Right ventricle myocardium superior (tissue), 1 donor: ENCODE measurements around the gene UBE2L5. TPM values are rescaled to one million over a fixed set of nuclear protein-coding genes. Genes with fewer than 3 reads are reported as not detected.

Experiments used
- ATAC-seq: fragments of 200-7000 bp; cut with Tn5 transposase; one replicate; pipeline ENCODE4 v1.9.1; 2020; ENCODE audit warnings: mild to moderate bottlenecking; ENCODE audit not compliant: poor library complexity
- DNase-seq: peaks from one replicate; pipeline ENCODE4 v3.0.0-alpha.2; 2020
- intact Hi-C: fragments of 100-400 bp; cut with DNase I; formaldehyde crosslinking; loops from one replicate; pipeline ENCODE4 v1.11.2; 2022
- long read RNA-seq: library from polyadenylated mRNA; unstranded; transcript quantifications from one replicate; pipeline ENCODE4 v2.0.0, GENCODE V29; 2021
- total RNA-seq: library from RNA; stranded (reverse); fragmentation: NEBNext Ultra II Directional; extraction: Animal tissue kit (Norgen Biotek cat#: 25700); gene quantifications from one replicate; pipeline ENCODE4 v1.2.1, GENCODE V29; 2021
- donor health status: DM: no; HTN: yes; CAD: no; lungs with severe emphysema.

UBE2L5 gene
- not detected for total RNA-seq
- long read RNA-seq: 0 reads

DNA sequence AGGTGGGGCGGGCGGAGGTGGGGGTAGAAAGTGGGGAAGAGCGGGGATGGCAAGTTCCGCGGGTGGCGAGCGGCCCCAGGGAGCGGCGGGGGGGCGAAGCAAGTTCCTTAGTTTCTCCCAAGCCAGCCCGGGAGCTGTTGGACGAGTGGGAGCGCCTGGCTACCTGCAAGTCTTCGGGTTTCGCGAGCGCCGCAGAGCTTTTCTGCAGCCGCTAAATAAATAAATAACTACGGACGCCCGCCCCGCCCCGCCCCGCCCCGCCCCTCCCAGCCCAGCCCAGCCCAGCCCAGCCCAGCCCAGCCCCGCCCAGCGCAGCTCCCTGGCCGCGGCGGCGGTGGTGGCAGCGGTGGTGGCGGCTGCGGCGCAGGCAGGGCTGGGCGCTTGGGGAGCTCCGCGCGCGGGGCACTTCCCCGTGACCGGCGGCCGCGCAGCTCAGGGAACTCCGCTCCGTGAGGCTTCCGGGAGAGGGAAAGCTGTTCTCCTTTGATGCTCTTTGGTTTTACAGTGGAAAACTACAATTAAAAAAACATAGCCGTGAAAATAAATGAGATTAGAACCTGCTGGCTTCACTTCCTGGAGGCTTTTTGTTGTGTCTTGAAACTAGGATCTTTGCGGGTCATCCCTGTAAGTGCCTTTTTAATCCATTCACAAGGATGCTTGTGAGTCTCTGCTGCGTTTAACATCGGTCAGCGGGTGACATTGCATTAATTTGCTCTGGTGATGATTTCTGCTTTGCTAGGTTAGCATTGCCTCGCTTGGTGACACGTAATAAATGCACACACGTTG is at the start of gene UBE2L5:
TSS of gene UBE2L5 (plus strand) at position 440 of the 786 bp plus-strand sequence. CDS start 5,498 bp downstream, outside the sequence.
- DNase-seq: peak; percentile 88
- intact Hi-C loops: loop anchor here (5.0 kb wide), 1 partner anchor 40 kb away; no protein-coding TSS in a partner anchor
- peak; percentile 94 for ATAC-seq

DNA sequence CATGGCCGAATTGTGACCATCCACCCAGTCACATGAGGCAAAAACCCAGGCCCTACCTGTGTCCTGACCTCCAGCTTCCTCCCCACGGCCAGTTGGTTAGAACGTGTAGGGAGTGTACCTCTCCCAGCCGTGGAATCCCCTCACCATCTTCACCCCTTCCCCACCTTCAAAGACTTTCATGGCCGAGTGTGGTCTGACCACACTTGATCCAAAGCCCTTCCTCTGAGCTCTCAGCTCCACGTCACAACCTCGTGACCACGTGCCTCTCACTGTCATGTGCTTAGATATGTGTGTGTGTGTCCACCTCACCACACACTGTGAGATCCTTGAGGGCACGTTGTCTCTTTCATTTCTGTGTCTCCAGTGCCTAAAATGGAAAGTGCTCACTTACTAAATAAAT is 48.6 kb upstream of the UBE2L5 start:
- DNase-seq (no peak), ATAC-seq (no peak)
- intact Hi-C loops: no loop called here

DNA sequence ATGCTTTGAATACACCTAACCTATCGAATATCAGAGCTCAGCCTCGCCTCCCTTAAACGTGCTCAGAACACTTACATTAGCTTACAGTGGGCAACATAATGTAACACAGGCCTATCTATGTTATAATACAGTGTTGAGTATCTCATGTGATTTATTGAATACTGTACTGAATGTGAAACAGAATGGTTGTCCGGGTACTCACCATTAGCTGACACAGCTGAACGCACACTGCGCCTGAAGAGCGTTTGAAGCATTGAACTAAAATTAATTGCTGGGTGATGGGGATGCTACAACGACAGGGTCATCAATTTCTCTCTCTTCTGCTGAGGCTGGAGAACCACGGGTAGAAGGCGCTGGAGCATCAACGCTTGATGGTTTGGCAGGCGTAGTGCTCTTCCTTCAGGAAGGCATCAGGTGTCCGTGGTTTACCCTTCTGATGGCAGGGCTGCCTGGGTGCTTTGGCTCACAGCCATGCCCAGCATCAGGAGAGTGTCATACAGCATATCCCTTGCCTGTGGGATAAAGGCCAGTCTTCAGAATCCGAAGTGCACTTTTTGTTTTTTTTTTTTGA is 46.9 kb upstream of the UBE2L5 start:
- intact Hi-C loops: no loop called here
- ATAC-seq: no peak

DNA sequence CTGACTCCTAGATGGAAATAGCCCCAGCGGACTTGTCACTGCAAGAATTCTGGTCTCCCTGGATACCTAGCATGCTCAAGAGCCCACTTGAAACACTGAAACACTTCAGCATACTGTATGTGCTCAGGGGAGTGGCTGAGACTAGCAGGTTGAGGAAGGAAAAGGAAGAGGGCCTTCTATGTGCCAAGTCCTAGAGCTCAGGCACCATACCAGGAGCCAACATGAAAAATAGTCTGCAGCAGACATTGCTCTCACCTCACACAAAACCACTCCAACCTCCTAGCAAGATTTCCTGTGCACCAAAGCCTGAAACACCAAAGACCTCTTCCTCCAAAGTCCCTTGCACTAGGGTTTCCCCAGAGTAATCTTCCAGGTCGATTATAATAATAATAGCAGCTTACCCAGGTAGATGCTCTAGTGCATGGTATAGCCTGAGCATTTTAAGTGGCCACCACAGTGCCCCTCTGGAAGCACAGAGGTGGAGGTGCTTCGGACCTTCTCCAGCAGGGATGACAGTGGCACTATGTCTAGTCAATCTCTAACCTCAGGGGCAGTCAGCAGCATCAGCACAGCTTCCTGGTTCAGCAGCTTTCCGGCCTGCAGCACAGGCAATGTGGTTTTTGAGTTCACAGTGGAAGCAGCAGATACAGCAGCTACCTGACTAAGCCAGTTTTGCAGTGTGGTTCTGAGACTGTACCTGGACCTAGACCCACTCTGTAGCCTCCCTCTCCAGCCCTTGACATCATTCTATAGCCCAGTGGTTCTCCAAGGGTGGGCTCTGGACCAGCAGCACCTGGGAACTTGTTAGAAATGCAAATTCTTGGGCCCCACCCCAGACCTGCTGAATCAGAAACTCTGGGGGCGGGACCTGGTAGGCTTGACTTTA is 45.6 kb upstream of the UBE2L5 start:
- no peak for ATAC-seq
- DNase-seq: no peak
- intact Hi-C loops: no loop called here

More for the DNA sequence above, 46.9 kb upstream of the UBE2L5 start:
- DNase-seq: no peak

DNA sequence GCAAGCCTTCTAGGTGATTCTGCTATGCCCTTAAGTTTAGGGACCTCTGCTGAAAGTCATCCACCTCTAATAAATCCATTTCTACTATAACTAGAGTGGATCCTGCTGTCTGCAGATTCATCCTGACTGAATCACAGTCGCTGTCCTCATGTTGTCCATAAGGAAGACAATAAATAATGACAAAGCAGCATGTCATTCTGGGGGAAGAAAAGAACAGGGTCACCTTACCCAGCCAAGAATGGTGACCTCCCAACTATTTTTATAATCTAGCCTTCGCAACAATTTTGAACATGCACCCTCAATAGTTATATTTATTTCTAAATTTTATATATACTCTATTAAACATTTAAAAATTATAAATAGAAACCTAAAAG is 45.0 kb upstream of the UBE2L5 start:
- no peak for ATAC-seq
- intact Hi-C loops: no loop called here

DNA sequence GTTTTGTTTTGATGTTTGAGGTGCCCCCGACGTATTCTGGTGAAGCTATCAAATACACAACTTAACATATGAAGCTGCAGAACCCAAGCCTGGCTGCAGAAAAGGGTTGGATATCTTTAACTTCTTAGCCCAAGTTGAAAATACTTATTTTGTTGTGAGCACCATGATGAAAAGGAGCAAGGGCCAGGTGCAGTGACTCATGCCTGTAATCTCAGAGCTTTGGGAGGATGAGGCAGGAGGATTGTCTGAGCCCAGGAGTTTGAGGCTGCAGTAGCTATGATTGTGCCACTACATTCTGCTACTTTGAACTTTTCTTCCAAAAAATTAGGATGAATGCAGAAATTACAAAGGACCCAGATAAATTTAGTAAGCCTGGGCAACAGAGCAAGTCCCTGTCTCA is 44.1 kb upstream of the UBE2L5 start:
- ATAC-seq: no peak
- no peak for DNase-seq
- intact Hi-C loops: no loop called here

More for the DNA sequence above, 45.0 kb upstream of the UBE2L5 start:
- DNase-seq: no peak

DNA sequence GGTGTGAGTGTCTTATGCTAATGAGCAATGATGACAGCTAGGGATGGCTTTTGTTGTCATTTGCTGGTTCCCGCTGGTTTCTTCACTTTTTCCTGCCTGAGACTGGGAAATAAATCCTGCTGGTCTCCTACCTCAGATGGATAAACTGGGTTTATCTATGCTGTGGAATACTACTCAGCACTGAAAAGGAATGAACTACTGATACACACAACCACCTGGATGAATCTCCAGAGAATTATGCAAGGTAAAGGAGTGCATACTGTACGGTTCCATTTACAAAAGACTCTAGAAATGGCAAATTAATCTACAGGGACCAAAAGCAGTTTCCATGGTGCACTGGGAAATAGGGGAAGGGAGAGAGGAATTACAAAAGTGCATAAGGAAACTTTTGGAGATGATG is 41.2 kb upstream of the UBE2L5 start:
- intact Hi-C loops: no loop called here
- no peak for ATAC-seq
- DNase-seq: no peak

DNA sequence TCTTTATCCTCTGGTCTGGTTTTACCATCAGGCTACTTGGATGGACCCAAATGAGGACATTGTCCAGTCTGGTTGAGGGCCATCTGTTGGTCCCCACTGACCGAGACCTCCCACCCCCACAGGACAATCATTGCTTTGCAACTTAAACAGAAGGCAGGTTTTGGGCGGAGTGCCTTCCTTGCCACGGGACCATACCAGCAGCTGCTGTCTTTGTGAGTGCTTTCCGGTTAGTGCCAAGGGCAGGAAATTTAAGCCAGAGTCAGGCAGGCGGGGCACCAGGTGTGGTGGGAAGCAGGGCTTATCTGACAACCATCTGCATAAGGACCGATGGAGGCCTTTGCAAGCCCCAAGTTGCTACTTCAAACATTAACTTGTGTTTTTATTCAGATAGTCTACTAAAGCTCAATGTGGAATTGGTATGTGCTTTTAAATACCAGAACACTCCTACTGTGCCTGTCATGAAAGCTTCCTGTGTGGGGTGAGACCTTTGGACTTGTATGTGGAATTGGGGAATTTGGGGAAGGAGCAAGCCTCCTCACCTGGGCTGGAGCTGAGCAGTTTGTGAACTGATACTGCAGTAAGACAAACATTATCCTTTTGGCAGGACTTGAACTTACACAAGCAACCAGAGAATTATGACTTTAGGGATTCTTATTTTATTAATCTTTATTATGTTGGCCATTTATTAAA is 39.3 kb upstream of the UBE2L5 start:
- intact Hi-C loops: no loop called here
- ATAC-seq (no peak), DNase-seq (no peak)

DNA sequence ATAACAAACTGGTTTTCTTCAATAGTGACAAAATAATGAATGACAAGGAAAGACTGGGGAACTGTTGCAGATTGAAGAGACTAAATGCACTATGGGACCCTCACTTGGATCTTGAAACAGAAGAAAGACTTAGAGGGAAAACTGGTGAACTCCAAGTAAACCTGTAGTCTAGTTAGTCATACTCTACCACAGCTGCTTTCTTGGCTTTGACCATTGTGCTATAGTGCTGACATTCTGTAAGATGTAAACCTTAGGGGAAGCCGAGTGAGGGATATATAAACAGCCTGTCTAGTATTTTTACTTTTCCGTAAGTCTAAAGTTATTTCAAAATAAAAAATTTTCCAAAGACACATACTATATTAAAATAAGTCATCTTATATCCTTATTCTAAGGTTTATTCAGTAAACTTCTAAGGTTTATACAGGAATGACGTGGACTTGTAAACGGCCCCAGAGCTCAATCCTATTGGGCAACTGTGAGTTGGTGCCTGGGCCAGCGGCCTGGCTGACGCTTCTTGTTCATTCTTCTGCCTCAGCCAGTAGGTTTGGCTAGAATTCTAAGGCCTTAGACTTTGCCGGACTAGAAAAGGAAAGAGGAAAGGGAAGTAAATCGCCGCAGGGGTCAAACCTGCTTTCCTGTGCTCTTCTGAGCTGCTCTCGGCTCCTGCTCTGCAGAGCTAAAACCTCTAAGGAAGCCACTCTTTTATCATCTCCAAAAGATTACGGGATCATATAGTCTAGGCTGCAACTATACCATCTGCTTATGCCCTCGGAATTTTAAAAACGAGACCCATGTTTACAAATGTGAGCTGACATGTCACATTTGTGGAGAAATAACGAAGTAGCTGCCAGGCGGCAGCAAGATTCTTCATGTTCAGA is 33.6 kb upstream of the UBE2L5 start:
- DNase-seq (peak; percentile 54), ATAC-seq (no peak)
- intact Hi-C loops: no loop called here

DNA sequence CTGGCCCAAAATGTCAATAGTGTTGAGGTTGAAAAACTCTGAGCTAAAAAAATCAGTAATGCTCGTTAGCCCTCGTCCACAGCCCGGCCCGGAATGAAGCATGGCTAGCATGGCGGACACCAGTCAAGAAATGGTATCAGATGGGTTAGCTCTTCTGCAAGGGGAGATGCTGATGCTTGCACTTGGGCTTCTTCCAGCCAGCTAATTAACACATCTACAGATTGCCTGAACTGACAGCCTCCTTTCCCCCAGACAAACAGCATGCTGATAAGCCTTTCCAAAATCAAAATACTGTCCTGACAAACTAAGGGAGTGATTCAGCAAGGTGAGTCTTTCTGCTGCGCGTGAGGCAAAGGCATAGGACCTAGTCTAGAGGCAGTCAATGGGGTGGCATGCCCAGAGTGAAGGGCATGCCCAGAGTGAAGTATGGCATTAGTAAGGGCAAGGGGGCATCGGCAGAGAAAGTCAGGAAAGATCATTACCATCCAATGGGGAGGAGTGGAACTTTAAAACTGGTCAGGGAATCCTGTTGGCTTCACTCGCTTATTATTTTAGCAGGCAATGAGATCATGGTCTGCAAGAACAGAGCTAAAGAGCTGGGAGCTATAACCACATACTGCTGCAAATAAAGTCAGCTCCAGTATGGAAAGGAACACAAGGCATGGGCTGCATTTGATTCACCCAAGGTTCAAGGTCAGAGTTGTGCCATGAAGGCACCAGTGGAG is 30.2 kb upstream of the UBE2L5 start:
- no peak for DNase-seq
- ATAC-seq: no peak
- intact Hi-C loops: no loop called here

DNA sequence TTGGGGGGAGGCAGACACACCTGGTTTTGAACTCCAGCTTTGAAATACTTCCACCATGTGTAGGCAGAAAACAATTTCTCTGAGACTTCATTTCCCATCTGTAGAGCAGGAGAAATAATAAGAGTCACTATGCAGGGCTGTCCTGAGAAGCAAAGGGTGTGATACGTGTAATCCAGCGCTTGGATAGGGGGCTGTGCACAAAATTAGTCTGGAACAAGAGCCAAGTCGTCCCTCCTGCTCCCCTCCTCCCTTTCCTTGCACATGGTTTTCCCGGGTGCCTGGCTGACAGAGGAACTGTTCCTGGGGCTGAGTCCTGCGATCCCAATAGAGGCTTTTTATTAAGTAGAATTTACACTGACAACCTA is 29.6 kb upstream of the UBE2L5 start:
- DNase-seq (no peak), ATAC-seq (no peak)
- intact Hi-C loops: no loop called here

DNA sequence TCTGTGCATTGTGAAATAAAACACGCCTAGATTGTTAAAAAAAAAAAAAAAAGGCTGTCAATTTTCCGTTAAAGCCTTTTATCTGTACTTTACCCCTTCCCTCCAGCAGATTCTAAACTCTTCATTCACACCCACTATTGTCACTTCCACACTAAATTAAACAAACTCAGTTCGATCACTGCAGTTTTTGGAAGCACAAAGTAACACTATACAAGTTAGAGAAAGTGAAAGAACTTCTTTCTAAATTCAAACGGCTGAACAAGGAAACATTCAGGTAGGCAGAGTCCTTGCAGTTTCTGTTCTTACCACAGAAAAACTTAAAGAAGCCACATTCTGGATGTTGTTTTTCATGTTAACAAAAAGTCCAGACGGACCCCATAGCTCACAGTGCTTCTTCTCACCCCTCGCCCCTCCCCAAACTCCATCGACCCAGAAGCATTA is 27.5 kb upstream of the UBE2L5 start:
- intact Hi-C loops: no loop called here
- DNase-seq: no peak
- peak; percentile 22 for ATAC-seq

DNA sequence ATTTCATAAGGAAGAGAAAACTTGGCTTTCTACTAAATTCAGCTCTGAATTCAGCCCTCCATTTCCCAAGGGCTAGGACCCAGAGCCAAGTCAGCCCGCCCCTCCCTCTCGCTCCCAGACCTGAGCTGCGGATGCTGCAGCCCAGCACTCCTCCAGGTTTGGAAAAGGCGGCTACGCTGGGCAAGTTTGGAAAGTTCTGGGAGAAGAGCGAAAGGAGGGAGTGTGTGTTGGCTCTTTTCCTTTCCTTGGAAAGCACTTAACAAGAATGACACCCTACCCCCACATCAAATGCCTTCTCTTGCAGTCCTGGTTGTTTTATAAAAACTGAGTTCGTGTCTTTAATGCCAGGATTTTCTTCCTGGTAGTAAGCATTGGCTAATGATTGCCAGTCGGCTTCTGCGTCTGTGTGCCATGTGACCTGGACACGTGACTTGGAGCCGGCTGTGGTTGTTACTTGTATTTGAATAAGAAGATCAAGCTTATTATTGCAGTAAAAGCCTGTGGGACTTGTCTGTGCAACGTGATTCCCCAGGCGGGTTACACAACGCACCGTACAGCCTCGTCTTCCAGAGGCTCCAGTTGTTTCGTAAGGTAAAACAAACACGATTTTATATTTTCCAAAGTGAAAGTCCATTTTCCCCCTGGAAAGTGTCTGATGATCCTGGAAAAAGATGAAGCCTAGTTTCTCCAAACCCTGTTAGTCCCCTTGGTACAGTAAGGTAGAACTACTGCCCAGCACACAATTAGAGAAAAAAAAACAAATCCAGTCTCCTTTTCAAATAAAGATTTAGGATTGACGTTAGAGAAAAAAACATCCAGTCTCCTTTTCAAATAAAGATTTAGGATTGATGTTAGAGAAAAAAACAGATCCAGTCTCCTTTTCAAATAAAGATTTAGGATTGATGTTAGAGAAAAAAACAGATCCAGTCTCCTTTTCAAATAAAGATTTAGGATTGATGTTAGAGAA is 26.8 kb upstream of the UBE2L5 start:
- ATAC-seq (peak; percentile 94), DNase-seq (peak; percentile 94)
- intact Hi-C loops: no loop called here

DNA sequence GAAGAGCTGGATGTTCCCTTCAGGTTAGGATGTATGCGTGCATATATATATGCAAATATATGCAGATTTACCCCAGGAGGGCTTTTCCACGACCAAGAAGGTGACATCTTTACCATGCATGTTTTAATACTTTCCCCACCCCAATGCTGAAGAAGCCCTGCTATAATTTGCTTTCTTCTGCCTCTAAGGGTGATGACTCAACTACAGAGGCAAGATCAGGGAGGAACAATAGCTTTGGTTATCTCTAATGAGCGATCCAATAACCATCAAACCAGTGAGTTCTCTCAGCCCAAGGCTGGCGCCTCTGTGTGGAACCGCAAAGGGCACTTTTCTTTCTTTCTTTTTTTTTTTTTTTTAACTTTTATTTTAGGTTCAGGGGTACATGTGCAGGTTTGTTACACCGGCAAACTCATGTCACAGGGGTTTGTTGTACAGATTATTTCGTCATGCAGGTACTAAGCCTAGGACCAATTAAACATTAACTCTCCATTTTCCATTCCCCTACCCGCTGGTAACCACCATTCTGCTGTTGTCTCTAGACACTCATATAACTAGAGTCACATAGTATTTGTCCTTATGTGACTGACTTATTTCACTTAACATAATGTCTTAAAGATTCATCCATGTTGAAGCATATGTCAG is 25.7 kb upstream of the UBE2L5 start:
- intact Hi-C loops: no loop called here
- no peak for ATAC-seq

DNA sequence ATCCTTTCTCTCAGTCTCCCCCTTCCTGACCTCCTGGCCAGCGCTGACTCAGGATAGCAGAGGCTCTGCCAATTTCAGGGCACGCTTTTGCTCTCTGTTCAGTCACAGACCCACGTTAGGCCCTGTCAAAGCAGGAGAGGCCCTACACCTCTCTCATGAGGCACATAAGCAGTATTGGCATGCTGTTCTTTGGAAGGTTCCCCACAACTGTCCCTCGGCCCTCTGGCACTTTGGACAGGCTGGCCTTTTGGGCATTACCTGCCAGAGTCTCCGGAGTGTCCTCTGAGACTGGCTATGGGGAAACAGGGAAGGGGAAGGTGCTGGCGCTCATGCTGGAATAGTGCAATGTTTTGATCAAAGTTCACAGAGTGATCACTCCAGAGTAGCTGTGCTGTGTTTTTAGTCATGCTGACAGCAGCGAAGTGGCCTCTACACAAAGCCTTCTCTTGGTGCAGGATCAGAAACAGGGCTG is 23.7 kb upstream of the UBE2L5 start:
- intact Hi-C loops: no loop called here
- DNase-seq (no peak), ATAC-seq (peak; percentile 11)

More for the DNA sequence above, 25.7 kb upstream of the UBE2L5 start:
- no peak for DNase-seq

DNA sequence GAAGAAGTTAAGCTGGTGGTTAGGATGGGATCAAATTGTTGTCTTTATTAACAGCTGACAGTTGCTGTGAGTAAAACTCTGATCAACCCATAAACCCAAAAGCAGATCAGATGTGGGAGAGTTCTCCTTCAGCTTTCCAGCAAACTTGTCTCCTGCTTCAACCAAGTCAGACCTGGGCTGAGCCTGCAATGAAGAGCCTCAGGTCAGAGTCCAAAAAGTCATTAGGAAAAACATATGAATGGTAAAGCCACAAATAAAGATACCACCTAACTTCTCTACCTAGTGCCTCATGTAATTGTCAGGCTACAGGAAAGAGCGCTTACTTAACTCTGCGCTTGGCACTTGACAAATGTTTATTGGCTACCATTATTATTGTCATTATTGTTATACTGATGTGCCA is 21.9 kb upstream of the UBE2L5 start:
- ATAC-seq: no peak
- intact Hi-C loops: loop anchor here (10.0 kb wide), 1 partner anchor 174 kb away; no protein-coding TSS in a partner anchor
- DNase-seq: no peak
